ENCODE measurements around the gene SPTSSA.
"Not testable (repeated sequence)": the region's sequence is repeated elsewhere in the genome, so short reads cannot be mapped to it uniquely, and the experiment has no call there.

The SPTSSA gene
- total RNA-seq, result 2.1 to 11.0 (median 7.2) reads per million in 3 experiments

DNA sequence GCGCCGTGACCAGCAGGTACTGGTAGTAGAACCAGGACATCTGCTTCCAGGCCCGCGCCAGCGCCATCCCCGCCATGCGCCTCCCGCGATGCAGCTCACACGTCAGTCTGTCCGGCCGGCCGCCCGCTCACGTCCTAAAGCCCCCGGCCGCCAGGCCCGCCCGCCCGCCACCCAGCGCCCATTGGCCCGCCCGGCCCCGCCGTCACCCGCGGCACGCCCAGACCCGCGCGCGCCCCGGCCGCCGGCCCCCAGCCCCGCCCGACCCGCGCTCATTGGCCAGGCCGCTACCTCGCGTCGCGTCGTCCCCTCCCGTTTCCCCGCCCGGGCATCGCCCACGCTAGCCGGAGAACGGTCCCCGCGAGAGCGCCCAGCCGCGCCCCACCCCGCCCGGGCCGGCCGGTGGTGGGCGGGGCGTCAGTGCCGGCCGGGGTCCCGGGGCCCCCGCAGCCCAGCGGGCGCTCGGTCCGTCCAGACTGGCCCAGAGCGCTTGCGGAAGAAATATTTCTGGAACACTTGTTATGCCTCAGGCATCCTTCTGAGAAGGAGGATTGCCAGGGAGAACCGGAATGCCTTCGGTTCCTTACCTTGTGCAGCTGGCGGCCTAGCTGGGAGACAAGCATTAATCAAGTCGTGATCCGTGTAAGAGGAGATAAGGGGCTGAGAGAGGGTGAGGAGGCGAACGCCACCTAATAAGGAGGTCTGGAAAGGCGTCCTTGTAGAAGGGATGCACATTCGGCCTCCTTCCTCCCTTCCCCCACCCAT lies at the start of gene SPTSSA:
TSS of gene SPTSSA (minus strand) at position 109 of the 762 bp plus-strand sequence. CDS start at position 76, 33 bp downstream.
- peak; percentile 77 for DNase-seq

DNA sequence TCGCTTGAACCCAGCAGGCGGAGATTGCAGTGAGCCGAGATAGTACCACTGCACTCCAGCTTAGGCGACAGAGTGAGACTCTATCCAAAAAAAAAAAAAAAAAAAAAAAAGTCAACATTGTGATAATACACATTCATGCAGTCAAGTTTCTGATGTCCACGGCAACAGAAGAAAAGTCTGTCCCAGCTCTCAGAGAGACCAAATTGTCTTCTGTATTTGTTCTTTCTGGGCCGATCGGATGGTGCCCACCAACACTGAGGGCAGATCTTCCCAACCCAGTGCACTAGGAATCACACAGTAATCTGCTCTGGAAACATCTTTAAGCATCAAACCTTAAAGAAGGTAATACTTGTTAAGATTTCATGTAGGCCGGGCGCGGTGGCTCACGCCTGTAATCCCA lies 45.8 kb upstream of the SPTSSA start:
- no peak for DNase-seq

DNA sequence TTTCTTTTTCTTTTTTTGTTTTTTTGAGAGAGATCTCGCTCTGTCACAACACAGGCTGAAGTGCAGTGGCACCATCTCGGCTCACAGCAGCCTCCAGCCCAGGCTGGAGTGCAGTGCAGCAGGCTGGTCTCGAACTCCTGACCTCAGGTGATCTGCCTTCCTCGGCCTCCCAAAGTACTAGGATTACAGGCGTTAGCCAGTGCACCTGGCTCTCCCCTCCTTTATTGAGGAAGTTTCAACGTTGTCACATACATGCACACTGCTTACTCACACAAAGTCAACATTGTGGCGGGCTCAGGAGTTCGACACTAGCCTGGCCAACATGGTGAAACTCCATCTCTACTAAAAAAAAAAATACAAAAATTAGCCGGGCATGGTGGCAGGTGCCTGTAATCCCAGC lies 45.4 kb upstream of the SPTSSA start:
- no peak for DNase-seq

DNA sequence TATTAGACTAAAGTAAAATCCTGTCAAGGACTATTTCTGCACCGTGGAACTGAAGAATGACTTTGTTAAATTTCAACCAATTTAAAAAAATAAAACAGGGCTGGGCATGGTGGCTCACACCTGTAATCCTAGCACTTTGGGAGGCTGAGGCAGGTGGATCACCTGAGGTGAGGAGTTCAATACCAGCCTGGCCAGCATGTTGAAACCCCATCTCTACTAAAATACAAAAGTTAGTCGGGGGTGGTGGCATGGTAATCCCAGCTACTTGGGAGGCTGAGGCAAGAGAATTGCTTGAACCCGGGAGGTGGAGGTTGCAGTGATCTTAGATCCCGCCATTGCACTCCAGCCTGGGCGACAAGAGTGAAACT lies 43.1 kb upstream of the SPTSSA start:
- not testable (repeated sequence) for DNase-seq

GRCh38 chr14:34504027-34504426 lies 42.0 kb upstream of the SPTSSA start:
- not testable (repeated sequence) for DNase-seq

GRCh38 chr14:34502545-34503225 lies 40.6 kb upstream of the SPTSSA start:
- DNase-seq, result no peak

DNA sequence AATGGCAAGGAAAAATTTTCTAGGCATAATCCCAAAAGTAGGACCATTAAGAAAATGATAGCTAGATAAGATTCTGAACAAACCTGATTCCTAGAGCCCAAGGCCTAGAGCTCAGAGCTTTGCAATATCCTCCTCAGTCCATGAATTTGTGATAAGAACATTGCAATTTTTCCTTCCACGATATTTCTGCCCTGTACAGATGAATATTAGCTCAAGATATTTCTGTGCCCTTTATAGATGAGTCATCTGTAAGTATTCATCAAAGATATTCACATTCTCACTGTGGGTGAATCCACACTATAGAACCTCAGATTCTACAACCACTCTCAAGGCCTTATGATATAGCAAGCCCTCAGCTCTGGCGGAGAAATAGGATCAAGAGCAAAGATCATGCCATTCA lies 40.0 kb upstream of the SPTSSA start:
- no peak for DNase-seq

DNA sequence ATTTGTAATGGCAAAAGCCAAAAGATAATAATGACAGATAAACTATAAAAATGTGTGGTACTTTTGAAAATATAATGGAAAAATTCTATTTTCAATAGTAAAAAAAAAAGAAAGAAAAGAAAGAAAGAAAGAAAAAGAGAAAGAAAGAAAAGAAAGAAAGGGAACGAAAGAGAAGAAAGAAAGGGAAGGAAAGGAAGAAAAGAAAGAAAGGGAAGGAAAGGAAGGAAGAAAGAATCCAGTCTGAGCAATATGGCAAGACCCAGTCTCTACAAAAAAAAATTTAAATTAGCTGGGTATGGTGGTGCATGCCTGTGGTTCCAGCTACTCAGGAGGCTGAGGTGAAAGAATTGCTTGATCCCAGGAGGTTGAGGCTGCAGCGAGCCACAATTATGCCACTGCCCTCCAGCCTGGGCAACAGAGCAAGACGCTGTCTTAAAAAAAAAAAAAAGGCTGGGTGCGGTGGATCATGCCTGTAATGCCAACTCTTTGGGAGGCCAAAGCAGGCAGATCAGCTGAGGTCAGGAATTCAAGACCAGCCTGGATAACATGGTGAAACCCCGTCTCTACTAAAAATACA lies 39.1 kb upstream of the SPTSSA start:
- DNase-seq, result no peak

- DNase-seq, result no peak
These were observed 36.8 kb upstream of the SPTSSA start for GRCh38 chr14:34498684-34499412.

DNA sequence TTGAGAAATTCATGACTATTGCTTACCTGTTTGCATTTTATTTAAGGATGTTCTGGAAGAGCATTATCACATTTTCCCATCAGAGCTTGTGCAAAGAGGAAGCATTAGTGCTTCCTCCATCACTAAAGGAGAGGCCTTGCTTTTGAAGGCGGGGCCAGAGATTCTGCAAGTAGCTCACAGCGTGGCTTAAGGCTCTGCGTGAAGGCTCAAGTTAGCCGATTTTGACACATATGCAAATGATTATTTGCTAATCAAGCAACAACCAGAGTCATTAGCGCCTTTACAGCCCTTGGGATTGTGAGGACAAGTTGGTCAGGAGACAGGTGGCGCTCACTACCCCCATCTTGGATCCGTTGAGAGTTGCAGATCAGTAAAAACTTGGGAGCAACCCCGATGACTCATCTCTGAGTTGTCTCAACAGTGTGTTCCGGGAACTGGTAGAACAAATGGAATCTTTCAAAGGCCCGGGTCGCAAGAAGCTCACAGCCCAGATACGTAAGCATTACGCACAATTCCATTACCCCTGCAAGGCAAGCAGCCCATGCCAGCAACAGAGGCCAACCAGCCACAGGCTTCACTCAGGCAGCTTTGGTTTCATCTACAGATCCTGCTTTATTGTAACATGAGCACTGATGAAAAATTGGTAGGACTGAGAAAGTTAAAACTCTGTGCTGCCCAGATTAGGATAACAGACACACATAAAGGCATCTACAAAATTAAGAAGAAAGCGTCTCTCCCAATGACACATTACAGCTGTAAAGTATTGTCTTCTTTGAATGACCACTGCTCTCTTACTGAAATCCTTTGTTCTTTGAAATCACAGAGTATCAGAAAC lies 34.9 kb upstream of the SPTSSA start:
- DNase-seq, result no peak

GRCh38 chr14:34496007-34496678 lies 34.1 kb upstream of the SPTSSA start:
- DNase-seq, result no peak

GRCh38 chr14:34489324-34489723 lies 27.3 kb upstream of the SPTSSA start:
- DNase-seq, result no peak

DNA sequence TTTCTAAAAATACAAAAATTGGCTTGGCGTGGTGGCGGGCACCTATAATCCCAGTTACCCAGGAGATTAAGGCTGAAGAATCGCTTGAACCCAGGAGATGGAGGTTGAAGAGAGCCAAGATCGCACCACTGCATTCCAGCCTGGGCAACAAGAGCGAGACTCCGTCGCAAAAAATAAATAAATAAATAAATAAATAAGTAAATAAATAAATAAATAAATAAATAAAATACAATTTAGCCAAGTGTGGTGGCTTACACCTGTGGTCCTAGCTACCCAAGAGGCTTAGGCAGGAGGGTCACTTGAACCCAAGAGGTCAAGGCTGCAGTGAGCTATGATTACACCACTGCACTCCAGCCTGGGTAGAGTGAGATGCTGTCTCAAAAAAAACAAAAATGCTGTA lies 26.5 kb upstream of the SPTSSA start:
- DNase-seq, result no peak

GRCh38 chr14:34484726-34485125 lies 22.7 kb upstream of the SPTSSA start:
- no peak for DNase-seq

GRCh38 chr14:34482463-34482862 lies 20.4 kb upstream of the SPTSSA start:
- no peak for DNase-seq

- DNase-seq, result no peak
These were observed 17.7 kb upstream of the SPTSSA start for GRCh38 chr14:34479694-34480093.

DNA sequence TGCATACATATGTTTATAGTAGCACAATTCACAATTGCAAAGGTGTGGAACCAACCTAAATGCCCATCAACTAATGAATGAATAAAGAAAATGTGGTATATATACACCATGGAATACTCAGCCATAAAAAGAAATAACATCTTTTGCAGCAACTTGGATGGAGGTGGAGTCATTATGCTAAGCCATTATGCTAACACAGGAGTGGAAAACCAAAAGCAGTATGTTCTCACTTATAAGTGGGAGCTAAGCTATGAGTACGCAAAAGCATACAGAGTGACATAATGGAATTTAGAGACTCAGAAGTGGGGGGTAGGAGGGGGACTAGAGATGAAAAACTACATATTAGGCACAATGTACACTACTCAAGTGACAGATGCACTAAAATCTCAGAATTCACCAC lies 16.2 kb upstream of the SPTSSA start:
- DNase-seq, result no peak

DNA sequence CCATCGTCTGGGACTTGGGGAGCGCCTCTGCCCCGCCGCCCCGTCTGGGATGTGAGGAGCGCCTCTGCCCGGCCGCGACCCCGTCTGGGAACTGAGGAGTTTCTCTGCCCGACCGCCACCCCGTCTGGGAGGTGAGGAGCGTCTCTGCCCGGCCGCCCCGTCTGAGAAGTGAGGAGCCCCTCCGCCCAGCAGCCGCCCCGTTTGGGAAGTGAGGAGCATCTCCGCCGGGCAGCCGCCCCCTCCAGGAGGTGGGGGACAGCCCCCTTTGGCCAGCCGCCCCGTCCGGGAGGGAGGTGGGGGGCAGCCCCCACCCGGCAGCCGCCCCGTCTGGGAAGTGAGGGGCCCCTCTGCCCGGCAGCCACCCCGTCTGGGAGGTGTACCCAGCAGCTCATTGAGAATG lies 14.0 kb upstream of the SPTSSA start:
- not testable (repeated sequence) for DNase-seq

- no peak for DNase-seq
These were observed 13.1 kb upstream of the SPTSSA start for GRCh38 chr14:34475163-34475562.

- DNase-seq, result no peak
These were observed 12.2 kb upstream of the SPTSSA start for GRCh38 chr14:34474187-34474679.

GRCh38 chr14:34472706-34473279 lies 10.8 kb upstream of the SPTSSA start:
- no peak for DNase-seq

Data from central memory CD4-positive, alpha-beta T cell (primary cell).